HFFc6 (cell line): Measurements from ENCODE around the gene ANKMY1. TPM values are rescaled to one million over a fixed set of nuclear protein-coding genes. Genes with fewer than 3 reads are reported as not detected.

Source experiments
- DNase-seq: peaks from one replicate; pipeline ENCODE4 v3.0.0-alpha.2; 2018
- H3K27ac Mint-ChIP-seq: 2 replicates; pipeline ENCODE4 v1.8.0; 2020; ENCODE audit warnings: mild to moderate bottlenecking, mixed read lengths
- H3K27me3 Mint-ChIP-seq: 2 replicates; pipeline ENCODE4 v1.8.0; 2021; ENCODE audit warnings: mild to moderate bottlenecking, moderate library complexity, mixed read lengths; ENCODE audit not compliant: insufficient read depth
- H3K36me3 Mint-ChIP-seq: 2 replicates; pipeline ENCODE4 v1.8.0; 2021; ENCODE audit warnings: low read depth, mixed read lengths
- H3K4me1 Mint-ChIP-seq: 2 replicates; pipeline ENCODE4 v1.8.0; 2020; ENCODE audit warnings: low read depth, mixed read lengths
- H3K4me3 Mint-ChIP-seq: 2 replicates; pipeline ENCODE4 v1.8.0; 2020; ENCODE audit warnings: mild to moderate bottlenecking, moderate library complexity, mixed read lengths
- H3K9me3 Mint-ChIP-seq: 2 replicates; pipeline ENCODE4 v1.8.0; 2020; ENCODE audit warnings: mild to moderate bottlenecking, mixed read lengths
- microRNA-seq: library from miRNA; unstranded; fragments of <30 nt; microRNA quantifications from one replicate; pipeline ENCODE4, GENCODE V29; 2019
- total RNA-seq, 6 experiments: library from RNA; stranded (reverse); fragmentation: NEBNext Ultra II Directional; extraction: Animal tissue kit (Norgen Biotek cat#: 25700); gene quantifications; 2 replicates in 1 of 6; 3 replicates in 5 of 6; pipeline ENCODE4 v1.2.3, GENCODE V29; 2021
- TF ChIP-seq, protein P1 (sequence below): fragments of 200-600 bp; sonication (generic); IDR thresholded peaks from 2 replicates; pipeline ENCODE4 v1.5.0; 2021; ENCODE audit warnings: antibody characterized with exemption, mild to moderate bottlenecking

Gene ANKMY1
- total RNA-seq, 6 experiments from 2014 or later, result 4.4 to 5.6 (median 5.2) TPM

DNA sequence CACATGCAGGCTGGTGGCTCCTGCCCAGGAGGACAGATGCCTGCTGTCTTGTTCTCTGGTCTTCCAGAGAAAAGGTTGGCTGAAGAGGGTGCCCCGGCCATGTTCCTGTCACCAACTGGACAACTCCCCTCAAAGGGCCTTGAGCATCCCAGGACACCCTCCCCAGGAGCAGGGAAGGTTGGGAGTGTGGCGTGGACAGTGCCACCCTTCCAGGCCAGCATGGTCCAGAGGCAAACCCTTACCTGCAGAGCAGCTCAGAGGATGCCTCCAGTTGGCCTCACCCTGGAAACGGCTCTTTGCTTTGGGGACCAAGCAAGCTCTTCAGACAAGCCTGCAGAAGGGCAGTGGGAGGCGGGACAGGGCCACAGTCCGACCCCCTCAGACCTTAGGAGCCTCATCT is 127.2 kb downstream of the ANKMY1 start:
- Mint-ChIP-seq H3K36me3 (no peaks in the 10 kb centered on the region), H3K27me3 (peaks cover 2% of the 10 kb centered on the region), H3K4me3 (no peak overlapping the region), H3K27ac (no peak overlapping the region), H3K4me1 (peaks cover 50% of the 10 kb centered on the region), H3K9me3 (peaks cover 9% of the 10 kb centered on the region; the same call in 1 of the 2 replicates)
- DNase-seq, result no peak
- TF ChIP-seq, protein P1, sequence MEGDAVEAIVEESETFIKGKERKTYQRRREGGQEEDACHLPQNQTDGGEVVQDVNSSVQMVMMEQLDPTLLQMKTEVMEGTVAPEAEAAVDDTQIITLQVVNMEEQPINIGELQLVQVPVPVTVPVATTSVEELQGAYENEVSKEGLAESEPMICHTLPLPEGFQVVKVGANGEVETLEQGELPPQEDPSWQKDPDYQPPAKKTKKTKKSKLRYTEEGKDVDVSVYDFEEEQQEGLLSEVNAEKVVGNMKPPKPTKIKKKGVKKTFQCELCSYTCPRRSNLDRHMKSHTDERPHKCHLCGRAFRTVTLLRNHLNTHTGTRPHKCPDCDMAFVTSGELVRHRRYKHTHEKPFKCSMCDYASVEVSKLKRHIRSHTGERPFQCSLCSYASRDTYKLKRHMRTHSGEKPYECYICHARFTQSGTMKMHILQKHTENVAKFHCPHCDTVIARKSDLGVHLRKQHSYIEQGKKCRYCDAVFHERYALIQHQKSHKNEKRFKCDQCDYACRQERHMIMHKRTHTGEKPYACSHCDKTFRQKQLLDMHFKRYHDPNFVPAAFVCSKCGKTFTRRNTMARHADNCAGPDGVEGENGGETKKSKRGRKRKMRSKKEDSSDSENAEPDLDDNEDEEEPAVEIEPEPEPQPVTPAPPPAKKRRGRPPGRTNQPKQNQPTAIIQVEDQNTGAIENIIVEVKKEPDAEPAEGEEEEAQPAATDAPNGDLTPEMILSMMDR, result no peak

DNA sequence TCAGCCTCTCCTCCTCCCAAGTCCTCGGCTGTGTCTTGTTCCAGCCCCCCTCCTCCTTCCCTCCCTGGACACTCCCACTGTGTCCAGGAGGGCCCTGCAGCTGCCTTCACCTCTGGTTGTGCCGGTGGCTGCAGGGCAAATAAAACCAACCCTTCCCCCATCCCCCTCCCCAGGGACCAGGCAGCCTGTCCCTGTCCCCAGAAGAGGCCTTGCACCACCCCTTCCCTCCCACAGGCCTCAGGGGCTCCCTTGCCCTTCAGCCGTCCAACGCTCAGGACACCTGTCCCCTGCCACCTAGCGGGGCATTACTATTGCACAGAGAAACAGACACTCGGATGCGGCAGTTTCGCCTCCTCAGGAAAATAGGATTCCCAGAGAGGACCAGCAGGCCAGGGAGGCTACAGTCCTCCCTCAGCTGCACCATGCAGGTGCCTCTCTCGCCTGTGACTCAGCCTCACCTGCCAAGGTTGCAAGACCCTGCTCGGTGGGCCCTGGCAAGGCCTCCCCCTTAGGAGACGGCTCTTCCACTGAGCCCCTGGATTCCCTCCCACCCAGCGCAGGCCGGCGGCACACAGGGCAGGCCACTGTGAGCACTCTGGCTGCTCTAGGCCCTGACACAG is 127.8 kb downstream of the ANKMY1 start:
- H3K9me3 Mint-ChIP-seq, result peaks cover 13% of the 10 kb centered on the region; the same call in 1 of the 2 replicates
- no peaks in the 10 kb centered on the region for H3K36me3 Mint-ChIP-seq
- DNase-seq, result no peak
- H3K4me1 Mint-ChIP-seq, result peaks cover 50% of the 10 kb centered on the region
- TF ChIP-seq, protein P1, result no peak
- no peak overlapping the region for H3K27ac Mint-ChIP-seq
- H3K4me3 Mint-ChIP-seq, result no peak overlapping the region
- peaks cover 2% of the 10 kb centered on the region for H3K27me3 Mint-ChIP-seq

Small RNA genes within 50 kb of the gene (microRNA-seq; reads per million reads assigned to microRNA genes)
- gene MIR149, result 9,962 reads per million, percentile 94 among the genes with 10 or more reads in this experiment

Other genes starting within 250 kb of the ANKMY1 start
- 100 to 1,000 TPM; 315 to 403 (median 350) TPM for gene GPC1, start 122.3 kb downstream of the ANKMY1 start, total RNA-seq
- gene DUSP28, start 2.4 kb upstream of the ANKMY1 start, total RNA-seq, result 1 to 10 TPM; 3.1 to 5.0 (median 4.3) TPM
- 10 to 100 TPM; 36.9 to 48.5 (median 43.3) TPM for gene RNPEPL1, start 10.5 kb upstream of the ANKMY1 start, total RNA-seq
- gene CAPN10, start 28.7 kb upstream of the ANKMY1 start, total RNA-seq, result 10 to 100 TPM; 13.9 to 20.5 (median 15.0) TPM
- gene GPR35, start 67.5 kb upstream of the ANKMY1 start, total RNA-seq, result under 1 TPM in 3 of 6 experiments, not detected in 3; 0.11 to 0.28 (median 0.14) TPM
- gene AQP12B, start 124.9 kb upstream of the ANKMY1 start, total RNA-seq, result not detected
- gene AQP12A, start 133.9 kb upstream of the ANKMY1 start, total RNA-seq, result not detected